H9 (cell line): Measurements from ENCODE around the gene ENPP4. TPM values are rescaled to one million over a fixed set of nuclear protein-coding genes. Genes with fewer than 3 reads are reported as not detected.
A peak's percentile ranks its signal among the peaks of the same experiment; 100 is the strongest.

Experiments used
- DNase-seq: peaks from one replicate; pipeline ENCODE4 v3.0.0-alpha.2; 2017
- H2AFZ ChIP-seq: one replicate; pipeline ENCODE4 v1.6.1; 2013; ENCODE audit warnings: mild to moderate bottlenecking, low read length, control low read depth, moderate library complexity
- H2AK5ac ChIP-seq: 2 replicates; pipeline ENCODE4 v1.6.1; 2013; ENCODE audit warnings: low read length, control low read depth, mixed read lengths; ENCODE audit not compliant: insufficient read length
- H2BK120ac ChIP-seq: one replicate; pipeline ENCODE4 v1.6.1; 2013; ENCODE audit warnings: low read depth, mild to moderate bottlenecking, low read length, control low read depth, inconsistent platforms; ENCODE audit not compliant: poor library complexity, severe bottlenecking
- H2BK12ac ChIP-seq: 2 replicates; pipeline ENCODE4 v1.6.1; 2013; ENCODE audit warnings: low read length, control low read depth, mixed read lengths, low read depth; ENCODE audit not compliant: insufficient read length
- H2BK15ac ChIP-seq: 2 replicates; pipeline ENCODE4 v1.6.1; 2013; ENCODE audit warnings: low read depth, low read length, control low read depth
- H2BK20ac ChIP-seq: one replicate; pipeline ENCODE4 v1.6.1; 2013; ENCODE audit warnings: low read depth, mild to moderate bottlenecking, low read length, control low read depth, inconsistent platforms; ENCODE audit not compliant: poor library complexity, severe bottlenecking
- H2BK5ac ChIP-seq: 2 replicates; pipeline ENCODE4 v1.6.1; 2013; ENCODE audit warnings: low read length, control low read depth, mixed read lengths; ENCODE audit not compliant: insufficient read length
- H3K14ac ChIP-seq: 2 replicates; pipeline ENCODE4 v1.6.1; 2013; ENCODE audit warnings: low read length, control low read depth; ENCODE audit not compliant: insufficient read depth
- H3K18ac ChIP-seq: 2 replicates; pipeline ENCODE4 v1.6.1; 2013; ENCODE audit warnings: low read depth, mild to moderate bottlenecking, mixed read lengths, low read length, control low read depth; ENCODE audit not compliant: insufficient read length
- H3K23ac ChIP-seq: 2 replicates; pipeline ENCODE4 v1.6.1; 2013; ENCODE audit warnings: low read length, control low read depth, mixed read lengths, low read depth; ENCODE audit not compliant: insufficient read length
- H3K23me2 ChIP-seq: 2 replicates; pipeline ENCODE4 v1.6.1; 2013; ENCODE audit warnings: low read depth, mild to moderate bottlenecking, mixed read lengths, low read length, control low read depth; ENCODE audit not compliant: insufficient read length, poor library complexity, severe bottlenecking
- H3K27ac ChIP-seq: 2 replicates; pipeline ENCODE4 v1.5.1; 2013; ENCODE audit warnings: low read length, control low read depth, mixed read lengths, low read depth; ENCODE audit not compliant: insufficient read length
- H3K27me3 ChIP-seq: 2 replicates; pipeline ENCODE4 v1.6.1; 2013; ENCODE audit warnings: low read length, control low read depth, inconsistent platforms; ENCODE audit not compliant: insufficient read depth
- H3K4ac ChIP-seq: 2 replicates; pipeline ENCODE4 v1.6.1; 2013; ENCODE audit warnings: low read depth, mild to moderate bottlenecking, control low read depth, inconsistent platforms, low read length, moderate library complexity
- H3K4me1 ChIP-seq: 2 replicates; pipeline ENCODE4 v1.6.1; 2013; ENCODE audit warnings: low read length, control low read depth, inconsistent platforms; ENCODE audit not compliant: insufficient read depth
- H3K4me2 ChIP-seq: 2 replicates; pipeline ENCODE4 v1.6.1; 2013; ENCODE audit warnings: low read length, control low read depth, mixed read lengths; ENCODE audit not compliant: insufficient read length, insufficient read depth
- H3K56ac ChIP-seq: 2 replicates; pipeline ENCODE4 v1.6.1; 2013; ENCODE audit warnings: low read depth, mild to moderate bottlenecking, mixed read lengths, low read length, control low read depth; ENCODE audit not compliant: insufficient read length
- H3K79me1 ChIP-seq: 2 replicates; pipeline ENCODE4 v1.6.1; 2013; ENCODE audit warnings: low read depth, mild to moderate bottlenecking, moderate library complexity, low read length, control low read depth, inconsistent platforms; ENCODE audit not compliant: insufficient read depth, poor library complexity, severe bottlenecking
- H3K79me2 ChIP-seq: 2 replicates; pipeline ENCODE4 v1.6.1; 2013; ENCODE audit warnings: low read length, control low read depth, inconsistent platforms; ENCODE audit not compliant: insufficient read depth
- H3K9ac ChIP-seq: 2 replicates; pipeline ENCODE4 v1.6.1; 2013; ENCODE audit warnings: low read length, control low read depth, mixed read lengths; ENCODE audit not compliant: insufficient read length; ENCODE audit errors: extremely low read depth
- H3K9me3 ChIP-seq: one replicate; pipeline ENCODE4 v1.6.1; 2013; ENCODE audit warnings: low read depth, low read length, inconsistent platforms; ENCODE audit not compliant: control insufficient read depth
- H3T11ph ChIP-seq: one replicate; pipeline ENCODE4 v1.6.1; 2013; ENCODE audit warnings: mild to moderate bottlenecking, low read length, control low read depth, inconsistent platforms
- H4K20me1 ChIP-seq: one replicate; pipeline ENCODE4 v1.6.1; 2013; ENCODE audit not compliant: control insufficient read depth, insufficient read length, insufficient read depth
- H4K5ac ChIP-seq: 2 replicates; pipeline ENCODE4 v1.6.1; 2013; ENCODE audit warnings: low read depth, mild to moderate bottlenecking, mixed read lengths, low read length, control low read depth; ENCODE audit not compliant: insufficient read length
- H4K8ac ChIP-seq: replicated peaks from 2 replicates; pipeline ENCODE4 v1.6.1; 2013; ENCODE audit warnings: low read length, control low read depth, mixed read lengths, low read depth; ENCODE audit not compliant: insufficient read length
- H4K91ac ChIP-seq: 2 replicates; pipeline ENCODE4 v1.6.1; 2013; ENCODE audit warnings: low read depth, mild to moderate bottlenecking, moderate library complexity, mixed read lengths, low read length, control low read depth; ENCODE audit not compliant: insufficient read length
- H3K27ac Mint-ChIP-seq, 3 experiments: 2 replicates in 2 of 3; 3 replicates in 1 of 3; pipeline ENCODE4 v1.8.0; 2020 to 2021; ENCODE audit warnings: mixed read lengths in 3 of 3, mild to moderate bottlenecking in 1 of 3, moderate library complexity in 1 of 3
- H3K27me3 Mint-ChIP-seq: 2 replicates; pipeline ENCODE4 v1.8.0; 2021; ENCODE audit warnings: low read depth, mild to moderate bottlenecking, moderate library complexity, mixed read lengths
- H3K36me3 Mint-ChIP-seq, 3 experiments: 2 replicates in 2 of 3; 3 replicates in 1 of 3; pipeline ENCODE4 v1.8.0; 2020 to 2021; ENCODE audit warnings: low read depth in 3 of 3, mixed read lengths in 3 of 3; ENCODE audit not compliant: insufficient read depth in 1 of 3
- H3K4me1 Mint-ChIP-seq, 2 experiments: 2 replicates each; pipeline ENCODE4 v1.8.0; 2020; ENCODE audit warnings: mixed read lengths in 2 of 2
- H3K4me3 Mint-ChIP-seq, 2 experiments: 2 replicates in 1 of 2; 3 replicates in 1 of 2; pipeline ENCODE4 v1.8.0; 2020 to 2021; ENCODE audit warnings: mild to moderate bottlenecking in 2 of 2, mixed read lengths in 2 of 2, moderate library complexity in 1 of 2
- H3K9me3 Mint-ChIP-seq, 2 experiments: 2 replicates in 1 of 2; 3 replicates in 1 of 2; pipeline ENCODE4 v1.8.0; 2020; ENCODE audit warnings: mild to moderate bottlenecking in 2 of 2, mixed read lengths in 2 of 2, moderate library complexity in 1 of 2
- WGBS: extraction: QIAGEN DNeasy Blood & Tissue Kit; methylation state at CpG from one replicate; pipeline ENCODE4 v1.1.7; 2013; ENCODE audit warnings: missing lambda C conversion rate, low lambda C conversion rate, mixed read lengths; ENCODE audit not compliant: insufficient read length; ENCODE audit errors: extremely low coverage; 5-methylcytosine and 5-hydroxymethylcytosine counted together
- total RNA-seq: library from RNA; stranded (reverse); gene quantifications from 2 replicates; pipeline ENCODE4 v1.2.1, GENCODE V29; 2021
- TF ChIP-seq, protein P1 (sequence below): fragments of 200-600 bp; sonication (generic); conservative IDR thresholded peaks from 3 replicates; pipeline ENCODE4 v1.8.0; 2021; ENCODE audit warnings: antibody characterized with exemption, mild to moderate bottlenecking

The ENPP4 gene
- total RNA-seq, 1 experiment from 2014 or later = 3.2 TPM

DNA sequence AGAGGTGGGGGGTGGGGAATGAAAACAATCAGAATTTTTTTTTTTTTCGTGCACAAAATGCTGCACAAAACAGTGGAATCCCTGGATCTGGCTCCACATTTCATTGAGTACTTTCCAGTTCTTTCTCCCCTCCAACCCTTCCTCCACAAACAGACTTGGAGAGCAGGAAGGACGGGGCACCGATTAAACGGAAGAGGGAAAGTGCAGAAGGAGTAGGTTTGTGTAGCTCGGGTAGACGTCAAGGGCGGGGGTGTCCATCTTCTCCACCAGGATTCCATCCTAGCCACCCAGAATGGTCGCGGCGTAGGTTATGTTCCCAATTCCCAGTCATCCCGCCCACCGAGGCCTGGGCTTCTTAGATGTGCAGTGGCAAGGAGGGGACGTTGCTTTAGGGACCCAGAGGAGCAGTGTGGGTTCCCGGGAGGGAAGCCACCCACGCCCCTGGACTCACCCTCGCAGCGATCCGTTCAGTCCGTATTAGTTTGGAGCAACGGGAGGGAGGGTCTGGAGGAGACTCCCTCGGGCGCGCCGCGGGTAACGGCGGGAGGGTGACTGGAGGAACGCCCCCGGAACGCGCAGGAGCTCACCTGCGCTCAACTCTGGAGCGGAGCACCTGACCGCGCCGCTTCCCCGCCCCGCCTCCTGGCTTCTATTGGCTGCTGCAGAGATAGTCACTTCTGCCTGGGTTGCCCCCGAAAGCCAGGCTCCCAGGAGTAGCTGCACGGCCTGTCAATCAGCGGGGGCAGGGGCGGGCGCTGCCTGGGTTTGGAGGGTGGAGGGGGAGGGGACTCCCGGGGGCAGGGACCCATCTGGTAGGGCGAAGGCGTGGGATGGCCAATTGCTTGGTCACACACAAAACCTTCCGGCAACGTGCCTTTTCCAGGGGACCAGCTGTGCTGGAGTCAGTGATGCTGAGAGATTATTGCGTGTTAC, 40.8 kb downstream of the ENPP4 start, which contains the start of gene ENPP5:
TSS of gene ENPP5 (minus strand) at position 624 of the 933 bp plus-strand sequence. CDS start 2,718 bp downstream, outside the sequence.
- Histone ChIP-seq H3K4me1 (no peaks in the 10 kb centered on the region), H3K23me2 (no peaks in the 10 kb centered on the region), H3K27me3 (no peaks in the 10 kb centered on the region), H3K4ac (no peak within 1 kb of the TSS), H4K20me1 (no peaks in the 10 kb centered on the region), H3T11ph (no peak within 1 kb of the TSS), H2BK120ac (no peak within 1 kb of the TSS), H2AK5ac (no peak within 1 kb of the TSS), H4K91ac (no peak within 1 kb of the TSS), H2BK20ac (no peak within 1 kb of the TSS), H4K8ac (no peak within 1 kb of the TSS), H3K56ac (no peak within 1 kb of the TSS), H3K79me2 (no peaks in the 10 kb centered on the region), H4K5ac (no peak within 1 kb of the TSS), H2AFZ (no peak within 1 kb of the TSS), H2BK12ac (no peak within 1 kb of the TSS), H3K23ac (no peak within 1 kb of the TSS), H3K9ac (peak within 1 kb of the TSS; percentile 67), H3K4me2 (peak within 1 kb of the TSS; percentile 59), H3K9me3 (no peaks in the 10 kb centered on the region), H3K79me1 (no peaks in the 10 kb centered on the region), H3K27ac (no peak within 1 kb of the TSS), H3K18ac (peak within 1 kb of the TSS; percentile 65), H2BK15ac (no peak within 1 kb of the TSS), H2BK5ac (no peak within 1 kb of the TSS), H3K14ac (peak within 1 kb of the TSS; percentile 70; the same call in 1 of the 2 replicates)
- H3K4me1 Mint-ChIP-seq = peaks cover 15 to 17% of the 10 kb centered on the region in 2 experiments
- TF ChIP-seq, protein P1, sequence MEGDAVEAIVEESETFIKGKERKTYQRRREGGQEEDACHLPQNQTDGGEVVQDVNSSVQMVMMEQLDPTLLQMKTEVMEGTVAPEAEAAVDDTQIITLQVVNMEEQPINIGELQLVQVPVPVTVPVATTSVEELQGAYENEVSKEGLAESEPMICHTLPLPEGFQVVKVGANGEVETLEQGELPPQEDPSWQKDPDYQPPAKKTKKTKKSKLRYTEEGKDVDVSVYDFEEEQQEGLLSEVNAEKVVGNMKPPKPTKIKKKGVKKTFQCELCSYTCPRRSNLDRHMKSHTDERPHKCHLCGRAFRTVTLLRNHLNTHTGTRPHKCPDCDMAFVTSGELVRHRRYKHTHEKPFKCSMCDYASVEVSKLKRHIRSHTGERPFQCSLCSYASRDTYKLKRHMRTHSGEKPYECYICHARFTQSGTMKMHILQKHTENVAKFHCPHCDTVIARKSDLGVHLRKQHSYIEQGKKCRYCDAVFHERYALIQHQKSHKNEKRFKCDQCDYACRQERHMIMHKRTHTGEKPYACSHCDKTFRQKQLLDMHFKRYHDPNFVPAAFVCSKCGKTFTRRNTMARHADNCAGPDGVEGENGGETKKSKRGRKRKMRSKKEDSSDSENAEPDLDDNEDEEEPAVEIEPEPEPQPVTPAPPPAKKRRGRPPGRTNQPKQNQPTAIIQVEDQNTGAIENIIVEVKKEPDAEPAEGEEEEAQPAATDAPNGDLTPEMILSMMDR = no peak
- DNase-seq = peak; percentile 99
- H3K9me3 Mint-ChIP-seq = no peaks in the 10 kb centered on the region
- peaks cover 6 to 19% (median 16%) of the 10 kb centered on the region in 3 experiments; a peak in 6 of 7 replicates for H3K36me3 Mint-ChIP-seq
- no CpG with 5 or more reads among the region's 49 CpGs for WGBS
- peak within 1 kb of the TSS; percentile 84 to 95 (median 94); a peak in 6 of 7 replicates for H3K27ac Mint-ChIP-seq
- H3K4me3 Mint-ChIP-seq = peak within 1 kb of the TSS; percentile 93 to 94
- H3K27me3 Mint-ChIP-seq = no peaks in the 10 kb centered on the region
